Neutrophil (primary cell): ENCODE results near the gene CHORDC1.
"Not testable (repeated sequence)": the region's sequence is repeated elsewhere in the genome, so short reads cannot be mapped to it uniquely, and the experiment has no call there.

Experiments
- H3K27ac ChIP-seq: fragments of 200-600 bp; sonication (generic); 2 replicates; pipeline ENCODE4 v1.5.1; 2016; ENCODE audit warnings: mild to moderate bottlenecking, moderate library complexity
- H3K27me3 ChIP-seq: fragments of 200-600 bp; sonication (generic); 2 replicates; pipeline ENCODE4 v1.6.0; 2016; ENCODE audit warnings: mild to moderate bottlenecking
- H3K36me3 ChIP-seq: fragments of 200-600 bp; sonication (generic); 2 replicates; pipeline ENCODE4 v1.5.1; 2017
- H3K4me1 ChIP-seq, 2 experiments: fragments of 200-600 bp in 1 of 2; sonication (generic) in 1 of 2; 1 replicate in 1 of 2; 2 replicates in 1 of 2; pipeline versions ENCODE4 v1.5.1 to v1.6.1; 2013 to 2016; ENCODE audit warnings: low read depth in 1 of 2, low read length in 1 of 2, mild to moderate bottlenecking in 1 of 2, moderate library complexity in 1 of 2; ENCODE audit not compliant: control insufficient read depth in 1 of 2, insufficient read depth in 1 of 2
- H3K4me3 ChIP-seq, 2 experiments: fragments of 200-600 bp in 1 of 2; sonication (generic) in 1 of 2; 1 replicate in 1 of 2; 2 replicates in 1 of 2; pipeline ENCODE4 v1.5.1; 2013 to 2016; ENCODE audit warnings: low read depth in 1 of 2, low read length in 1 of 2, mild to moderate bottlenecking in 1 of 2, moderate library complexity in 1 of 2
- H3K9me3 ChIP-seq: fragments of 200-600 bp; sonication (generic); 2 replicates; pipeline ENCODE4 v1.5.1; 2016
- CTCF ChIP-seq: fragments of 200-600 bp; sonication (generic); IDR thresholded peaks from 2 replicates; pipeline ENCODE4 v1.5.1; 2016; ENCODE audit warnings: antibody characterized with exemption

The CHORDC1 gene

GRCh38 chr11:90251599-90251998 lies 28.8 kb upstream of the CHORDC1 start:
- Histone ChIP-seq H3K36me3 (no peaks in the 10 kb centered on the region), H3K27me3 (no peaks in the 10 kb centered on the region), H3K27ac (no peak overlapping the region), H3K4me1 (no peaks in the 10 kb centered on the region), H3K4me3 (no peak overlapping the region), H3K9me3 (no peaks in the 10 kb centered on the region)
- TF ChIP-seq CTCF: no peak

- no peak for TF ChIP-seq CTCF
- H3K27ac ChIP-seq: no peak overlapping the region
- H3K4me3 ChIP-seq: no peak overlapping the region
Measured at GRCh38 chr11:90250970-90251369, 28.1 kb upstream of the CHORDC1 start.

GRCh38 chr11:90246468-90246867 lies 23.6 kb upstream of the CHORDC1 start:
- Histone ChIP-seq H3K36me3 (no peaks in the 10 kb centered on the region), H3K27me3 (no peaks in the 10 kb centered on the region), H3K4me3 (no peak overlapping the region), H3K4me1 (no peaks in the 10 kb centered on the region), H3K9me3 (no peaks in the 10 kb centered on the region), H3K27ac (no peak overlapping the region)
- TF ChIP-seq CTCF: no peak

More at GRCh38 chr11:90250970-90251369, 28.1 kb upstream of the CHORDC1 start:
- Histone ChIP-seq H3K9me3 (no peaks in the 10 kb centered on the region), H3K4me1 (no peaks in the 10 kb centered on the region), H3K36me3 (no peaks in the 10 kb centered on the region), H3K27me3 (no peaks in the 10 kb centered on the region)

GRCh38 chr11:90243534-90243933 lies 20.7 kb upstream of the CHORDC1 start:
- H3K27ac ChIP-seq: no peak overlapping the region
- H3K9me3 ChIP-seq: no peaks in the 10 kb centered on the region
- H3K36me3 ChIP-seq: no peaks in the 10 kb centered on the region
- no peaks in the 10 kb centered on the region for H3K27me3 ChIP-seq
- no peaks in the 10 kb centered on the region for H3K4me1 ChIP-seq
- TF ChIP-seq CTCF: no peak
- no peak overlapping the region for H3K4me3 ChIP-seq

GRCh38 chr11:90242894-90243416 lies 20.1 kb upstream of the CHORDC1 start:
- no peaks in the 10 kb centered on the region for H3K4me1 ChIP-seq
- no peak overlapping the region for H3K27ac ChIP-seq
- no peak overlapping the region for H3K4me3 ChIP-seq
- H3K9me3 ChIP-seq: no peaks in the 10 kb centered on the region
- no peak for TF ChIP-seq CTCF
- H3K27me3 ChIP-seq: no peaks in the 10 kb centered on the region
- H3K36me3 ChIP-seq: no peaks in the 10 kb centered on the region

- TF ChIP-seq CTCF: no peak
- H3K27me3 ChIP-seq: no peaks in the 10 kb centered on the region
- H3K4me3 ChIP-seq: no peak overlapping the region
- H3K36me3 ChIP-seq: no peaks in the 10 kb centered on the region
- H3K27ac ChIP-seq: no peak overlapping the region
- no peaks in the 10 kb centered on the region for H3K4me1 ChIP-seq
- H3K9me3 ChIP-seq: no peaks in the 10 kb centered on the region
Measured at GRCh38 chr11:90241414-90241813, 18.6 kb upstream of the CHORDC1 start.

- H3K27me3 ChIP-seq, H3K4me3 ChIP-seq, H3K4me1 ChIP-seq, H3K36me3 ChIP-seq, H3K27ac ChIP-seq, H3K9me3 ChIP-seq: not testable (repeated sequence)
Measured at GRCh38 chr11:90239967-90240636, 17.3 kb upstream of the CHORDC1 start.
